ENCODE data around the gene GANC. TPM values are rescaled to one million over a fixed set of nuclear protein-coding genes. Genes with fewer than 3 reads are reported as not detected.

The GANC gene
- total RNA-seq, 1 experiment from 2014 or later: 18.5 TPM

DNA sequence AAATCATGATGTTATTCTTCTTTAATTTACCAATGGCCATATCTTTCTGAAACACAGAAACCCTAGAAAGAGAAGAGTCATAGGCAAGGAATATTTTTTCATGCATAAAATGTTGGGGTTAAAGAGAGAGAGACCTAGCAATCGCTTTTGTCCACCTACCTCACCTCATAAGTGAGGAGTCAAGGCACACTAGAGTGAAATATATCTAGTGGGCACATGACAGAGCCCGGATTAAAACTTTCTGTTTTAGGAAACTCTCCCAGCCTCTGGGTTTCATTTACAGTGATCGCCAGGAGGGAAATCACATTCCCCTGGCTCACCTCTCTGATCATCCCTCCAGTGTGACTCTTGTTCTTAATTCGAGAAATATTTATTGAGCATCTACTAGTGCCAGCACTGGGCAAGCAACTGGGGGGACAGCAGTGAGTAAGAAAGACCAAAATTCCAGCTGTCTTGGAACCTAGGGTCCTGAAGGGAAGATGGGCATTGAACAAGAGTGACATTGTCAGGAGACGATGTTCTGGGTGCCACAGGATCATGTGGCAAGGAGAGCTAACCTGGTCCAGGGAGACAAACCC, 87.6 kb downstream of the GANC start (continued):
- TF ChIP-seq ELF4 (CRISPR knock-in tag; IDR thresholded peaks at IDR 0.05; ENCODE audit: low read depth): no peak
- TF ChIP-seq, protein P1, sequence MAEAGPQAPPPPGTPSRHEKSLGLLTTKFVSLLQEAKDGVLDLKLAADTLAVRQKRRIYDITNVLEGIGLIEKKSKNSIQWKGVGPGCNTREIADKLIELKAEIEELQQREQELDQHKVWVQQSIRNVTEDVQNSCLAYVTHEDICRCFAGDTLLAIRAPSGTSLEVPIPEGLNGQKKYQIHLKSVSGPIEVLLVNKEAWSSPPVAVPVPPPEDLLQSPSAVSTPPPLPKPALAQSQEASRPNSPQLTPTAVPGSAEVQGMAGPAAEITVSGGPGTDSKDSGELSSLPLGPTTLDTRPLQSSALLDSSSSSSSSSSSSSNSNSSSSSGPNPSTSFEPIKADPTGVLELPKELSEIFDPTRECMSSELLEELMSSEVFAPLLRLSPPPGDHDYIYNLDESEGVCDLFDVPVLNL (CRISPR knock-in tag; IDR thresholded peaks at IDR 0.05; ENCODE audit: borderline replicate concordance, low read depth): no peak
- TF ChIP-seq, protein P2, sequence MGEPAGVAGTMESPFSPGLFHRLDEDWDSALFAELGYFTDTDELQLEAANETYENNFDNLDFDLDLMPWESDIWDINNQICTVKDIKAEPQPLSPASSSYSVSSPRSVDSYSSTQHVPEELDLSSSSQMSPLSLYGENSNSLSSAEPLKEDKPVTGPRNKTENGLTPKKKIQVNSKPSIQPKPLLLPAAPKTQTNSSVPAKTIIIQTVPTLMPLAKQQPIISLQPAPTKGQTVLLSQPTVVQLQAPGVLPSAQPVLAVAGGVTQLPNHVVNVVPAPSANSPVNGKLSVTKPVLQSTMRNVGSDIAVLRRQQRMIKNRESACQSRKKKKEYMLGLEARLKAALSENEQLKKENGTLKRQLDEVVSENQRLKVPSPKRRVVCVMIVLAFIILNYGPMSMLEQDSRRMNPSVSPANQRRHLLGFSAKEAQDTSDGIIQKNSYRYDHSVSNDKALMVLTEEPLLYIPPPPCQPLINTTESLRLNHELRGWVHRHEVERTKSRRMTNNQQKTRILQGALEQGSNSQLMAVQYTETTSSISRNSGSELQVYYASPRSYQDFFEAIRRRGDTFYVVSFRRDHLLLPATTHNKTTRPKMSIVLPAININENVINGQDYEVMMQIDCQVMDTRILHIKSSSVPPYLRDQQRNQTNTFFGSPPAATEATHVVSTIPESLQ (CRISPR knock-in tag; IDR thresholded peaks at IDR 0.05): no peak
- TF ChIP-seq, protein P3, sequence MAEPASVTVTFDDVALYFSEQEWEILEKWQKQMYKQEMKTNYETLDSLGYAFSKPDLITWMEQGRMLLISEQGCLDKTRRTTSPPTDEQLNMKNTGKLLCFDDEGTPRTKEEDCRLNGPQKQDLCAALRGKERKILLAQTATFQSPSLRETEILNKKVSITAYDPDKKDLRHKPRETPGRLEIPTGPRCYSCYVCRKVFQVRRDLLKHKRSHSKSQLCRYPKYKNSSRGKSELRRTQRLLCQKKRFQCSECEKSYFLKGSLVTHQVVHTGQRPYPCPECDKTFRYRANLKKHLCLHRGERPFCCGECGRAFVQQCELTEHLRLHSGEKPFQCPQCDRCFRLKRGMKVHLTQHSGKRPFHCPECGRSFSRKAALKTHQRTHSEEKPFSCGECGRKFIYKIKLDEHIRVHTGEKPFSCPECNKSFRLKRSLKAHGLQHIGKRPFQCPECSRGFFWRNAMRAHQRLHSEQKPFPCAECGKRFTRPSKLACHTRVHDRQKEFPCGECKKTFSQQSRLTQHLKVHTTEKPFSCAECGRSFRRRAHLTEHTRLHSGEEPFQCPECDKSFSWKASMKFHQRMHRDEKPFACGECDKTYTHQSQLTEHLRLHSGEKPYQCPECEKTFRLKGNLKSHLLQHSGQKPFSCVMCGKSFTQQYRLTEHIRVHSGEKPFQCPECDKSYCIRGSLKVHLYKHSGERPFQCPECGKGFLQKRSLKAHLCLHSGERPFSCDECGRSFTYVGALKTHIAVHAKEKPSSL (CRISPR knock-in tag; conservative IDR thresholded peaks at IDR 0.05): no peak
- TF ChIP-seq SP1 (CRISPR knock-in tag; conservative IDR thresholded peaks at IDR 0.05): no peak
- TF ChIP-seq EMX1 (CRISPR knock-in tag; IDR thresholded peaks at IDR 0.05): no peak

DNA sequence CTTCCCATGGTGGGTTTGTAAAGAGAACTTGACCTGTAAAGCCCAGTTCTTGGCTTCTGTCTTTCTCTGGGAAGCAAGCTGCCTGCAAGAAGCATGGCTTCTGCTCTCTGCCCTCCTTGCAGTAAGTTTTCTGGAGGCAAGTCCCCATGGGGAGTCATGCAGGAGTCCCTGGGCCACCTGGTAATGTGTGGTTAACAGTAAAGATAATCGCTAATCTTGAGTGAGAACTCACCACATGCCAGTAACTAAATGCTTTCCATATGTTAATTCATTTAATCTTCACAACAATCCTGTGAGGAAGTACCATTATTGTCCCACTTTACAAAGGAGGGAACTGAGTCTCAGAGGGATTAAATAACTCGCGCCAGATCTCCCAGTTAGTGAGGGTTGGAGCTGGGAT, 90.5 kb downstream of the GANC start:
- TF ChIP-seq TEAD1 (CRISPR knock-in tag; IDR thresholded peaks at IDR 0.05) (peak; percentile 18; the same call in 1 of the 2 replicates), SMAD4 (CRISPR knock-in tag; IDR thresholded peaks at IDR 0.05) (no peak), NFATC4 (CRISPR knock-in tag; IDR thresholded peaks at IDR 0.05) (no peak), ESRRA (CRISPR knock-in tag; IDR thresholded peaks at IDR 0.05; ENCODE audit: borderline replicate concordance) (no peak)
- TF ChIP-seq, protein P4, sequence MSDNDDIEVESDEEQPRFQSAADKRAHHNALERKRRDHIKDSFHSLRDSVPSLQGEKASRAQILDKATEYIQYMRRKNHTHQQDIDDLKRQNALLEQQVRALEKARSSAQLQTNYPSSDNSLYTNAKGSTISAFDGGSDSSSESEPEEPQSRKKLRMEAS (CRISPR knock-in tag; IDR thresholded peaks at IDR 0.05): peak; percentile 38; the same call in 1 of the 2 replicates
- TF ChIP-seq, protein P5, sequence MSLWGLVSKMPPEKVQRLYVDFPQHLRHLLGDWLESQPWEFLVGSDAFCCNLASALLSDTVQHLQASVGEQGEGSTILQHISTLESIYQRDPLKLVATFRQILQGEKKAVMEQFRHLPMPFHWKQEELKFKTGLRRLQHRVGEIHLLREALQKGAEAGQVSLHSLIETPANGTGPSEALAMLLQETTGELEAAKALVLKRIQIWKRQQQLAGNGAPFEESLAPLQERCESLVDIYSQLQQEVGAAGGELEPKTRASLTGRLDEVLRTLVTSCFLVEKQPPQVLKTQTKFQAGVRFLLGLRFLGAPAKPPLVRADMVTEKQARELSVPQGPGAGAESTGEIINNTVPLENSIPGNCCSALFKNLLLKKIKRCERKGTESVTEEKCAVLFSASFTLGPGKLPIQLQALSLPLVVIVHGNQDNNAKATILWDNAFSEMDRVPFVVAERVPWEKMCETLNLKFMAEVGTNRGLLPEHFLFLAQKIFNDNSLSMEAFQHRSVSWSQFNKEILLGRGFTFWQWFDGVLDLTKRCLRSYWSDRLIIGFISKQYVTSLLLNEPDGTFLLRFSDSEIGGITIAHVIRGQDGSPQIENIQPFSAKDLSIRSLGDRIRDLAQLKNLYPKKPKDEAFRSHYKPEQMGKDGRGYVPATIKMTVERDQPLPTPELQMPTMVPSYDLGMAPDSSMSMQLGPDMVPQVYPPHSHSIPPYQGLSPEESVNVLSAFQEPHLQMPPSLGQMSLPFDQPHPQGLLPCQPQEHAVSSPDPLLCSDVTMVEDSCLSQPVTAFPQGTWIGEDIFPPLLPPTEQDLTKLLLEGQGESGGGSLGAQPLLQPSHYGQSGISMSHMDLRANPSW (CRISPR knock-in tag; conservative IDR thresholded peaks at IDR 0.05; ENCODE audit: low read depth): no peak
- TF ChIP-seq, protein P6, sequence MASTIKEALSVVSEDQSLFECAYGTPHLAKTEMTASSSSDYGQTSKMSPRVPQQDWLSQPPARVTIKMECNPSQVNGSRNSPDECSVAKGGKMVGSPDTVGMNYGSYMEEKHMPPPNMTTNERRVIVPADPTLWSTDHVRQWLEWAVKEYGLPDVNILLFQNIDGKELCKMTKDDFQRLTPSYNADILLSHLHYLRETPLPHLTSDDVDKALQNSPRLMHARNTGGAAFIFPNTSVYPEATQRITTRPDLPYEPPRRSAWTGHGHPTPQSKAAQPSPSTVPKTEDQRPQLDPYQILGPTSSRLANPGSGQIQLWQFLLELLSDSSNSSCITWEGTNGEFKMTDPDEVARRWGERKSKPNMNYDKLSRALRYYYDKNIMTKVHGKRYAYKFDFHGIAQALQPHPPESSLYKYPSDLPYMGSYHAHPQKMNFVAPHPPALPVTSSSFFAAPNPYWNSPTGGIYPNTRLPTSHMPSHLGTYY (CRISPR knock-in tag; IDR thresholded peaks at IDR 0.05): no peak
- TF ChIP-seq, protein P7, sequence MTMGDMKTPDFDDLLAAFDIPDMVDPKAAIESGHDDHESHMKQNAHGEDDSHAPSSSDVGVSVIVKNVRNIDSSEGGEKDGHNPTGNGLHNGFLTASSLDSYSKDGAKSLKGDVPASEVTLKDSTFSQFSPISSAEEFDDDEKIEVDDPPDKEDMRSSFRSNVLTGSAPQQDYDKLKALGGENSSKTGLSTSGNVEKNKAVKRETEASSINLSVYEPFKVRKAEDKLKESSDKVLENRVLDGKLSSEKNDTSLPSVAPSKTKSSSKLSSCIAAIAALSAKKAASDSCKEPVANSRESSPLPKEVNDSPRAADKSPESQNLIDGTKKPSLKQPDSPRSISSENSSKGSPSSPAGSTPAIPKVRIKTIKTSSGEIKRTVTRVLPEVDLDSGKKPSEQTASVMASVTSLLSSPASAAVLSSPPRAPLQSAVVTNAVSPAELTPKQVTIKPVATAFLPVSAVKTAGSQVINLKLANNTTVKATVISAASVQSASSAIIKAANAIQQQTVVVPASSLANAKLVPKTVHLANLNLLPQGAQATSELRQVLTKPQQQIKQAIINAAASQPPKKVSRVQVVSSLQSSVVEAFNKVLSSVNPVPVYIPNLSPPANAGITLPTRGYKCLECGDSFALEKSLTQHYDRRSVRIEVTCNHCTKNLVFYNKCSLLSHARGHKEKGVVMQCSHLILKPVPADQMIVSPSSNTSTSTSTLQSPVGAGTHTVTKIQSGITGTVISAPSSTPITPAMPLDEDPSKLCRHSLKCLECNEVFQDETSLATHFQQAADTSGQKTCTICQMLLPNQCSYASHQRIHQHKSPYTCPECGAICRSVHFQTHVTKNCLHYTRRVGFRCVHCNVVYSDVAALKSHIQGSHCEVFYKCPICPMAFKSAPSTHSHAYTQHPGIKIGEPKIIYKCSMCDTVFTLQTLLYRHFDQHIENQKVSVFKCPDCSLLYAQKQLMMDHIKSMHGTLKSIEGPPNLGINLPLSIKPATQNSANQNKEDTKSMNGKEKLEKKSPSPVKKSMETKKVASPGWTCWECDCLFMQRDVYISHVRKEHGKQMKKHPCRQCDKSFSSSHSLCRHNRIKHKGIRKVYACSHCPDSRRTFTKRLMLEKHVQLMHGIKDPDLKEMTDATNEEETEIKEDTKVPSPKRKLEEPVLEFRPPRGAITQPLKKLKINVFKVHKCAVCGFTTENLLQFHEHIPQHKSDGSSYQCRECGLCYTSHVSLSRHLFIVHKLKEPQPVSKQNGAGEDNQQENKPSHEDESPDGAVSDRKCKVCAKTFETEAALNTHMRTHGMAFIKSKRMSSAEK (CRISPR knock-in tag; IDR thresholded peaks at IDR 0.05; ENCODE audit: borderline replicate concordance): no peak
- H3K36me3 Mint-ChIP-seq: peaks cover 8% of the 10 kb centered on the region
- H3K9me3 Mint-ChIP-seq: peaks cover 15% of the 10 kb centered on the region
- H3K4me1 Mint-ChIP-seq: peaks cover 31% of the 10 kb centered on the region
- peaks cover 35% of the 10 kb centered on the region for H3K27me3 Mint-ChIP-seq (ENCODE audit: low read depth)
- POLR2A ChIA-PET: no interaction called here
- DNase-seq (ENCODE audit: low spot score) (no peak), ATAC-seq (peak; percentile 77)
- peak overlapping the region; percentile 47; the same call in 1 of the 2 replicates for H3K27ac Mint-ChIP-seq
- CTCF ChIA-PET: interaction anchor here (0.6 kb wide), 1 partner anchor 180 kb away, joined by 3 read pairs; no protein-coding TSS in a partner anchor
- no peak overlapping the region for H3K4me3 Mint-ChIP-seq

All from WTC11 (cell line).